Activated T-cell treated with anti-CD3 and anti-CD28 coated beads, Interleukin-2, amount 50 U/mL, for 72 hours (primary cell): ENCODE results near the gene GGTLC1. TPM values are rescaled to one million over a fixed set of nuclear protein-coding genes. Genes with fewer than 3 reads are reported as not detected.
"Not testable (repeated sequence)": the region's sequence is repeated elsewhere in the genome, so short reads cannot be mapped to it uniquely, and the experiment has no call there.

Experiments
- ATAC-seq, 2 donors: fragments of 150-1000 bp; cut with Tn5 transposase; replicated peaks in 1 of 2; 2 replicates each; pipeline ENCODE4 v1.10.0; 2021; ENCODE audit warnings: moderate library complexity in 2 of 2, mild to moderate bottlenecking in 1 of 2
- DNase-seq, 2 donors: peaks; one replicate each; pipeline ENCODE4 v3.0.0; 2021 to 2022; ENCODE audit warnings: mixed read lengths in 1 of 2
- H3K27ac Mint-ChIP-seq: one replicate; pipeline ENCODE4 v1.8.0; 2022; ENCODE audit warnings: mild to moderate bottlenecking, moderate library complexity, mixed read lengths
- H3K27me3 Mint-ChIP-seq: one replicate; pipeline ENCODE4 v1.8.0; 2022; ENCODE audit warnings: low read depth, mixed read lengths
- H3K36me3 Mint-ChIP-seq, 2 donors: one replicate each; pipeline ENCODE4 v1.8.0; 2022; ENCODE audit warnings: mixed read lengths in 2 of 2, mild to moderate bottlenecking in 1 of 2; ENCODE audit not compliant: insufficient read depth in 2 of 2
- H3K4me1 Mint-ChIP-seq: one replicate; pipeline ENCODE4 v1.8.0; 2022; ENCODE audit warnings: low read depth, mixed read lengths
- H3K4me3 Mint-ChIP-seq, 2 donors: one replicate each; pipeline ENCODE4 v1.8.0; 2022; ENCODE audit warnings: mild to moderate bottlenecking in 2 of 2, mixed read lengths in 2 of 2, moderate library complexity in 2 of 2
- H3K9me3 Mint-ChIP-seq, 2 donors: one replicate each; pipeline ENCODE4 v1.8.0; 2022; ENCODE audit warnings: mixed read lengths in 2 of 2
- total RNA-seq, 2 donors: library from RNA; stranded (reverse); gene quantifications; one replicate each; pipeline ENCODE4 v1.2.3, GENCODE V29; 2022

Gene GGTLC1
- total RNA-seq, 2 donors from 2014 or later, result not detected

- not testable (repeated sequence) for H3K27me3 Mint-ChIP-seq, H3K27ac Mint-ChIP-seq, H3K4me3 Mint-ChIP-seq, H3K4me1 Mint-ChIP-seq, H3K36me3 Mint-ChIP-seq, DNase-seq, H3K9me3 Mint-ChIP-seq, ATAC-seq
Measured at GRCh38 chr20:23986716-23987115, 1.9 kb downstream of the GGTLC1 start.

- not testable (repeated sequence) for H3K36me3 Mint-ChIP-seq, H3K27ac Mint-ChIP-seq, H3K27me3 Mint-ChIP-seq, ATAC-seq, H3K4me3 Mint-ChIP-seq, H3K4me1 Mint-ChIP-seq, DNase-seq, H3K9me3 Mint-ChIP-seq
Measured at GRCh38 chr20:23986310-23986709, 2.3 kb downstream of the GGTLC1 start.

GRCh38 chr20:23985790-23986225, 2.8 kb downstream of the GGTLC1 start:
- not testable (repeated sequence) for H3K4me1 Mint-ChIP-seq

GRCh38 chr20:23985066-23985789, 3.4 kb downstream of the GGTLC1 start:
- not testable (repeated sequence) for ATAC-seq, H3K27me3 Mint-ChIP-seq, H3K4me1 Mint-ChIP-seq, DNase-seq, H3K27ac Mint-ChIP-seq, H3K4me3 Mint-ChIP-seq, H3K36me3 Mint-ChIP-seq, H3K9me3 Mint-ChIP-seq

More at GRCh38 chr20:23985790-23986225, 2.8 kb downstream of the GGTLC1 start:
- not testable (repeated sequence) for H3K4me3 Mint-ChIP-seq, DNase-seq, H3K9me3 Mint-ChIP-seq, ATAC-seq, H3K27me3 Mint-ChIP-seq, H3K36me3 Mint-ChIP-seq, H3K27ac Mint-ChIP-seq

GRCh38 chr20:23984476-23985023, 4.0 kb downstream of the GGTLC1 start:
- DNase-seq, H3K9me3 Mint-ChIP-seq, H3K4me1 Mint-ChIP-seq, H3K4me3 Mint-ChIP-seq, H3K36me3 Mint-ChIP-seq, ATAC-seq, H3K27me3 Mint-ChIP-seq, H3K27ac Mint-ChIP-seq: not testable (repeated sequence)

GRCh38 chr20:23982112-23983018, 6.2 kb downstream of the GGTLC1 start:
- DNase-seq, H3K27ac Mint-ChIP-seq, H3K9me3 Mint-ChIP-seq, H3K27me3 Mint-ChIP-seq, ATAC-seq, H3K36me3 Mint-ChIP-seq, H3K4me3 Mint-ChIP-seq, H3K4me1 Mint-ChIP-seq: not testable (repeated sequence)

GRCh38 chr20:23981526-23981925, 7.1 kb downstream of the GGTLC1 start:
- not testable (repeated sequence) for ATAC-seq

GRCh38 chr20:23981014-23981413, 7.6 kb downstream of the GGTLC1 start:
- H3K4me3 Mint-ChIP-seq, H3K27ac Mint-ChIP-seq, H3K27me3 Mint-ChIP-seq, ATAC-seq, H3K4me1 Mint-ChIP-seq, H3K36me3 Mint-ChIP-seq, DNase-seq, H3K9me3 Mint-ChIP-seq: not testable (repeated sequence)

More at GRCh38 chr20:23981526-23981925, 7.1 kb downstream of the GGTLC1 start:
- not testable (repeated sequence) for H3K9me3 Mint-ChIP-seq, H3K4me1 Mint-ChIP-seq, H3K27me3 Mint-ChIP-seq, H3K36me3 Mint-ChIP-seq, H3K4me3 Mint-ChIP-seq, H3K27ac Mint-ChIP-seq, DNase-seq

- H3K4me1 Mint-ChIP-seq, H3K27me3 Mint-ChIP-seq, H3K9me3 Mint-ChIP-seq, ATAC-seq, H3K36me3 Mint-ChIP-seq, H3K27ac Mint-ChIP-seq, DNase-seq, H3K4me3 Mint-ChIP-seq: not testable (repeated sequence)
Measured at GRCh38 chr20:23979899-23980811, 8.4 kb downstream of the GGTLC1 start.

- H3K36me3 Mint-ChIP-seq, H3K9me3 Mint-ChIP-seq, ATAC-seq, H3K27ac Mint-ChIP-seq, H3K27me3 Mint-ChIP-seq, H3K4me1 Mint-ChIP-seq, H3K4me3 Mint-ChIP-seq, DNase-seq: not testable (repeated sequence)
Measured at GRCh38 chr20:23979380-23979779, 9.2 kb downstream of the GGTLC1 start.

- H3K36me3 Mint-ChIP-seq, H3K27ac Mint-ChIP-seq, H3K9me3 Mint-ChIP-seq, H3K4me1 Mint-ChIP-seq, DNase-seq, ATAC-seq, H3K4me3 Mint-ChIP-seq: not testable (repeated sequence)
- peaks cover 11% of the 10 kb centered on the region for H3K27me3 Mint-ChIP-seq
Measured at GRCh38 chr20:23978457-23978856, 10.1 kb downstream of the GGTLC1 start.

- H3K4me1 Mint-ChIP-seq, result peaks cover 3% of the 10 kb centered on the region
- DNase-seq, result no peak
- peaks cover 14% of the 10 kb centered on the region for H3K27me3 Mint-ChIP-seq
- no peaks in the 10 kb centered on the region for H3K36me3 Mint-ChIP-seq
- no peak overlapping the region for H3K27ac Mint-ChIP-seq
- no peaks in the 10 kb centered on the region for H3K9me3 Mint-ChIP-seq
- no peak for ATAC-seq
- no peak overlapping the region for H3K4me3 Mint-ChIP-seq
Measured at GRCh38 chr20:23974966-23975365, 13.6 kb downstream of the GGTLC1 start.
